Measurements from ENCODE around the gene ZNF732. TPM values are rescaled to one million over a fixed set of nuclear protein-coding genes. Genes with fewer than 3 reads are reported as not detected.

ZNF732 gene
- total RNA-seq, 6 experiments from 2014 or later = not detected

DNA sequence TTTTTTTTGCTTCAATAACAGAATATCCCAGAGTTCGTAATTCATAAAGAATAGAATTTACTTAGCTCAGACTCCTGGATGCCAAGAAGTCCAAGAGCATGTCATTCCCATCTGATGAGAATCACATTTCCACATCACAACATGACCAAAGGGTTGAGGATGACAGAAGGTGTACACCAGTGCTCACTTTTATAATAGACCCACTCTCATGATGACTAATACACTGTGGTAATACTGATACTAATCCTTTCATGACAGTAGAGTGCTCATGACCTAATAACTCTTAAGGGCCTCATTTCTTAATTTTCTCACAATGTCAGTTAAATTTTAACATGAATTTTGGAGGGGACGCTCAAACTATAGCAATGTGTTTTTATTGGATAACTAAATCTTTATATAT, 69.2 kb downstream of the ZNF732 start:
- ATAC-seq (no peak), DNase-seq (no peak)
- intact Hi-C loops (cut with DNase I) = no loop called here
- H3K4me3 ChIP-seq = no peak overlapping the region
- H3K27ac ChIP-seq = no peak overlapping the region
- H3K9me3 ChIP-seq = no peaks in the 10 kb centered on the region
- TF ChIP-seq, protein P1, sequence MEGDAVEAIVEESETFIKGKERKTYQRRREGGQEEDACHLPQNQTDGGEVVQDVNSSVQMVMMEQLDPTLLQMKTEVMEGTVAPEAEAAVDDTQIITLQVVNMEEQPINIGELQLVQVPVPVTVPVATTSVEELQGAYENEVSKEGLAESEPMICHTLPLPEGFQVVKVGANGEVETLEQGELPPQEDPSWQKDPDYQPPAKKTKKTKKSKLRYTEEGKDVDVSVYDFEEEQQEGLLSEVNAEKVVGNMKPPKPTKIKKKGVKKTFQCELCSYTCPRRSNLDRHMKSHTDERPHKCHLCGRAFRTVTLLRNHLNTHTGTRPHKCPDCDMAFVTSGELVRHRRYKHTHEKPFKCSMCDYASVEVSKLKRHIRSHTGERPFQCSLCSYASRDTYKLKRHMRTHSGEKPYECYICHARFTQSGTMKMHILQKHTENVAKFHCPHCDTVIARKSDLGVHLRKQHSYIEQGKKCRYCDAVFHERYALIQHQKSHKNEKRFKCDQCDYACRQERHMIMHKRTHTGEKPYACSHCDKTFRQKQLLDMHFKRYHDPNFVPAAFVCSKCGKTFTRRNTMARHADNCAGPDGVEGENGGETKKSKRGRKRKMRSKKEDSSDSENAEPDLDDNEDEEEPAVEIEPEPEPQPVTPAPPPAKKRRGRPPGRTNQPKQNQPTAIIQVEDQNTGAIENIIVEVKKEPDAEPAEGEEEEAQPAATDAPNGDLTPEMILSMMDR (IDR thresholded peaks at IDR 0.05) = no peak
- TF ChIP-seq POLR2A (IDR thresholded peaks at IDR 0.05) = no peak
- H3K4me1 ChIP-seq = no peaks in the 10 kb centered on the region
- no peaks in the 10 kb centered on the region for H3K27me3 ChIP-seq
- WGBS (ENCODE audit: insufficient coverage, low coverage, low lambda C conversion rate, missing lambda C conversion rate) = 96% methylated on average over 2 of the region's 2 CpGs
- H3K36me3 ChIP-seq = no peaks in the 10 kb centered on the region

DNA sequence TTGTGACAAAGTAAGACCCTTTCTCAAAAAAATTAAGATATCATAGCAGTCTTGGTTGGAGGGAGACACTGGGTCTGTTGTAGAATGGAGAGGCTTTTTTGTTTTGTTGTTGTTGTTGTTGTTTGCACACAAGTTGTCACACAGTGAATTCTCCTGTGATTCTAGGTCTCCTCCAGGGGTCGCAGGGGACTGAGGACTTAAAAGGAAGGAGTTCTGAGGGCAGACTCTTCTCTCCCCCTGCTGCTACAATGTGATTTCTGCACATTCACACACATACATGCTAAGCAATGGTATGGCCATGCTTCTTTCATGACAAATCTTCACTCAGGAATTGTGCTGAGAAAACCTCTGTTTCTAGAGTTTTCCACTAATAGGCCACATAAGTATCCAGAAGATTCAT, 71.1 kb downstream of the ZNF732 start:
- no peak overlapping the region for H3K4me3 ChIP-seq
- no peaks in the 10 kb centered on the region for H3K9me3 ChIP-seq
- H3K27me3 ChIP-seq = no peaks in the 10 kb centered on the region
- intact Hi-C loops (cut with DNase I) = no loop called here
- TF ChIP-seq, protein P1 (IDR thresholded peaks at IDR 0.05) = no peak
- no peak for TF ChIP-seq POLR2A (IDR thresholded peaks at IDR 0.05)
- WGBS (ENCODE audit: insufficient coverage, low coverage, low lambda C conversion rate, missing lambda C conversion rate) = 43% methylated on average over 1 of the region's 1 CpG
- DNase-seq = no peak
- H3K36me3 ChIP-seq = no peaks in the 10 kb centered on the region
- no peak for ATAC-seq
- no peaks in the 10 kb centered on the region for H3K4me1 ChIP-seq
- H3K27ac ChIP-seq = no peak overlapping the region

DNA sequence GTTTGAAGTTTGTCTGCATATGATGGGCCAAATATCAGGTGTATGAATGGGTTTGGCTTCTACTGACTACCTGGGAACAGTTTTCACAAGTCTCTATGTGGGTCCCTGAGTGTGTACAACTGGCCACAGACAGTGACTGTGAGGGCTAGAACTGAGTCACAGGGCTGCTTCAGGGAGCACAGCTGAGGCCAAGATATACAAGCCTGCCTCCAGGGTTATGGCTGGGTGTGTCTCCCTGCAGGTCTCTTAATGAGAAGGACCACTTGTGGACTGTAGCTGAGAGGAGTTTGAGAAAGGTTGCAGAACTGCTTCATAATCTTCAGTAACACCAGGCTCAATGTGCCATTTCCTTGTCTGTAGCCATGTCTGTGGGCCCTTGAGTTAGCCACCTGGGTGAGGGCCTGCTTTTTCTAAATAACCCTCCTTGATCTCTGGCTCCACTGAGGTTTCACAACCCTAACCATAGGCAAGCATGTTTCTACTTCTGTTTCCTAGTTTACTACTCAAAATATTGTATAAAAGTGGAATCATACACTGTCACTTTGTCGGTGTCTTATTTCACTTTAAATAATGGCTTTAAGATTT, 81.3 kb downstream of the ZNF732 start:
- intact Hi-C loops (cut with DNase I) = no loop called here
- no peak for TF ChIP-seq POLR2A (IDR thresholded peaks at IDR 0.05)
- TF ChIP-seq, protein P1 (IDR thresholded peaks at IDR 0.05) = no peak
- WGBS (ENCODE audit: insufficient coverage, low coverage, low lambda C conversion rate, missing lambda C conversion rate) = 88% methylated on average over 1 of the region's 1 CpG

More for the DNA sequence above, 81.3 kb downstream of the ZNF732 start:
- H3K27me3 ChIP-seq = no peaks in the 10 kb centered on the region
- ATAC-seq (no peak), DNase-seq (no peak)
- peaks cover 0 to 11% (median 0%) of the 10 kb centered on the region in 4 donors for H3K9me3 ChIP-seq
- H3K27ac ChIP-seq = no peak overlapping the region
- H3K4me3 ChIP-seq = no peak overlapping the region
- no peaks in the 10 kb centered on the region for H3K4me1 ChIP-seq
- no peaks in the 10 kb centered on the region for H3K36me3 ChIP-seq

MicroRNAs encoded within 50 kb of the gene (microRNA counts, 767-probe panel; counts per million panel counts)
- 237 counts per million for microRNA hsa-miR-571

Small RNA genes lying within 50 kb of the gene (microRNA-seq; reads per million reads assigned to microRNA genes)
- gene MIR571 = 0 reads per million in 2 donors

Small RNA genes lying within 50 kb of the gene (small RNA-seq; reads per million reads assigned to genes)
- 0 reads per million in 2 experiments for gene AC079140.2
- gene MIR571 = 0 reads per million in 2 experiments

Other genes starting within 250 kb of the ZNF732 start
- 1 to 10 TPM; 1.7 to 5.6 (median 3.0) TPM for gene ZNF718, start 181.0 kb downstream of the ZNF732 start, total RNA-seq
- 1 to 10 TPM; 6.7 to 8.9 (median 7.6) TPM for gene ZNF141, start 32.3 kb upstream of the ZNF732 start, total RNA-seq
- 10 to 100 TPM in 3 of 6 experiments, 1 to 10 TPM in 3; 7.1 to 12.7 (median 10.0) TPM for gene ZNF721, start 193.7 kb upstream of the ZNF732 start, total RNA-seq
- 10 to 100 TPM; 16.4 to 23.1 (median 19.9) TPM for gene PIGG, start 193.7 kb upstream of the ZNF732 start, total RNA-seq

Data from right lobe of liver (tissue), 6 donors.